SK-N-MC (cell line): ENCODE measurements around the gene KLHL29.

Source experiments
- DNase-seq: peaks from one replicate; pipeline ENCODE4 v3.0.0-alpha.2; 2011; ENCODE audit warnings: low read depth, low spot score
- H3K27ac ChIP-seq: fragments of 200-600 bp; sonication (generic); 2 replicates; pipeline ENCODE4 v1.5.1; 2016; ENCODE audit warnings: mixed run types
- H3K36me3 ChIP-seq: fragments of 200-600 bp; sonication (generic); 2 replicates; pipeline ENCODE4 v1.6.1; 2017; ENCODE audit warnings: antibody characterized with exemption, low read length, mixed read lengths; ENCODE audit not compliant: insufficient read depth
- H3K4me3 ChIP-seq: fragments of 200-600 bp; sonication (generic); 2 replicates; pipeline ENCODE4 v1.5.1; 2016
- H3K9ac ChIP-seq: fragments of 200-600 bp; sonication (generic); 2 replicates; pipeline ENCODE4 v1.8.0; 2017; ENCODE audit warnings: mixed run types, mixed read lengths; ENCODE audit not compliant: insufficient read length
- H3K9me3 ChIP-seq: fragments of 200-600 bp; sonication (generic); 2 replicates; pipeline ENCODE4 v1.6.1; 2017; ENCODE audit warnings: low read depth, mild to moderate bottlenecking, antibody characterized with exemption, low read length, moderate library complexity, mixed read lengths
- EZH2 ChIP-seq: fragments of 200-600 bp; sonication (generic); IDR thresholded peaks from one replicate; pipeline ENCODE4 v1.6.1; 2017; ENCODE audit warnings: antibody characterized with exemption
- FOXP2 ChIP-seq: optimal IDR thresholded peaks from 2 replicates; pipeline ENCODE3; 2011; ENCODE audit warnings: mild to moderate bottlenecking, moderate library complexity; ENCODE audit not compliant: insufficient read depth; ENCODE audit errors: extremely low read length, control extremely low read depth
- POLR2AphosphoS5 ChIP-seq: IDR thresholded peaks from 2 replicates; pipeline ENCODE4 v1.6.1; 2012; ENCODE audit warnings: mild to moderate bottlenecking, low read depth, low read length, borderline replicate concordance

The KLHL29 gene

GRCh38 chr2:23756593-23757292, 371.8 kb downstream of the KLHL29 start:
- no peak for DNase-seq
- TF ChIP-seq FOXP2 (no peak), POLR2AphosphoS5 (no peak), EZH2 (no peak)
- H3K36me3 ChIP-seq: peaks cover 11% of the 10 kb centered on the region; the same call in 1 of the 2 replicates
- H3K9me3 ChIP-seq: no peaks in the 10 kb centered on the region
- peak overlapping the region; percentile 93 for H3K27ac ChIP-seq
- peak overlapping the region; percentile 12; the same call in 1 of the 2 replicates for H3K4me3 ChIP-seq
- no peak overlapping the region for H3K9ac ChIP-seq

- H3K9me3 ChIP-seq: no peaks in the 10 kb centered on the region
- peak overlapping the region; percentile 21 for H3K9ac ChIP-seq
- no peak for DNase-seq
- H3K27ac ChIP-seq: peak overlapping the region; percentile 93
- peaks cover 11% of the 10 kb centered on the region; the same call in 1 of the 2 replicates for H3K36me3 ChIP-seq
- peak overlapping the region; percentile 30 for H3K4me3 ChIP-seq
- TF ChIP-seq FOXP2: no peak
- no peak for TF ChIP-seq POLR2AphosphoS5
- no peak for TF ChIP-seq EZH2
Observed at GRCh38 chr2:23757686-23758433, 372.9 kb downstream of the KLHL29 start.
